ENCODE measurements around the gene RTCA. TPM values are rescaled to one million over a fixed set of nuclear protein-coding genes. Genes with fewer than 3 reads are reported as not detected.
"Not testable (repeated sequence)": the region's sequence is repeated elsewhere in the genome, so short reads cannot be mapped to it uniquely, and the experiment has no call there.

The RTCA gene
- total and polyA plus RNA-seq, 7 donors, result 24.0 to 56.6 (median 33.2) TPM

DNA sequence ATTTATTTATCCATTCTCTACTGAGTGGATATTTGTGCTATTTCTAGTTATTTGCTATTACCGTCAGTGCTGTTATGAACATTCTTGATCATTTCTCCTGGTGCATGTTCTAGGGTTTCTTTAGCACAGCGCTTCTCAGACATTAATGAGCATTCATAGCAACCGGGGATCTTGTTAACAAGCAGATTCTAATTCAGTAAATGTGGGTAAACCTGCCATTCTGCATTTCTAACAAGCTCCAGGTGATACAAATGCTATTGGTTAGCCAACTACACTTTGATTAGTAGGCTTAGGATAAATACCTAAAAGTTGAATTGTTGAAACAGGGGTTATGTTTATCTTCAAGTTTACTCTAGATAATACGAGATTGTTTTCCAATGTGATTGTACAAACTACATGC, 13.1 kb upstream of the RTCA start:
- Histone ChIP-seq H3K4me3 (no peak overlapping the region), H3K27me3 (ENCODE audit: insufficient read depth in 3 of 3, low read length in 2 of 3) (no peaks in the 10 kb centered on the region), H3K4me1 (peaks cover 14% of the 10 kb centered on the region), H3K27ac (no peak overlapping the region), H3K9me3 (no peaks in the 10 kb centered on the region), H3K36me3 (ENCODE audit: insufficient read depth in 1 of 2, low read depth in 1 of 2) (peaks cover 0 to 7% of the 10 kb centered on the region in 2 donors)
- no peak for DNase-seq
- intact Hi-C loops (cut with DNase I), result no loop called here
- no peak for ATAC-seq
- TF ChIP-seq, protein P1, sequence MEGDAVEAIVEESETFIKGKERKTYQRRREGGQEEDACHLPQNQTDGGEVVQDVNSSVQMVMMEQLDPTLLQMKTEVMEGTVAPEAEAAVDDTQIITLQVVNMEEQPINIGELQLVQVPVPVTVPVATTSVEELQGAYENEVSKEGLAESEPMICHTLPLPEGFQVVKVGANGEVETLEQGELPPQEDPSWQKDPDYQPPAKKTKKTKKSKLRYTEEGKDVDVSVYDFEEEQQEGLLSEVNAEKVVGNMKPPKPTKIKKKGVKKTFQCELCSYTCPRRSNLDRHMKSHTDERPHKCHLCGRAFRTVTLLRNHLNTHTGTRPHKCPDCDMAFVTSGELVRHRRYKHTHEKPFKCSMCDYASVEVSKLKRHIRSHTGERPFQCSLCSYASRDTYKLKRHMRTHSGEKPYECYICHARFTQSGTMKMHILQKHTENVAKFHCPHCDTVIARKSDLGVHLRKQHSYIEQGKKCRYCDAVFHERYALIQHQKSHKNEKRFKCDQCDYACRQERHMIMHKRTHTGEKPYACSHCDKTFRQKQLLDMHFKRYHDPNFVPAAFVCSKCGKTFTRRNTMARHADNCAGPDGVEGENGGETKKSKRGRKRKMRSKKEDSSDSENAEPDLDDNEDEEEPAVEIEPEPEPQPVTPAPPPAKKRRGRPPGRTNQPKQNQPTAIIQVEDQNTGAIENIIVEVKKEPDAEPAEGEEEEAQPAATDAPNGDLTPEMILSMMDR (IDR thresholded peaks at IDR 0.05), result no peak
- WGBS, 3 donors, result 76 to 91% (median 80%) methylated on average over 4 of the region's 4 CpGs

DNA sequence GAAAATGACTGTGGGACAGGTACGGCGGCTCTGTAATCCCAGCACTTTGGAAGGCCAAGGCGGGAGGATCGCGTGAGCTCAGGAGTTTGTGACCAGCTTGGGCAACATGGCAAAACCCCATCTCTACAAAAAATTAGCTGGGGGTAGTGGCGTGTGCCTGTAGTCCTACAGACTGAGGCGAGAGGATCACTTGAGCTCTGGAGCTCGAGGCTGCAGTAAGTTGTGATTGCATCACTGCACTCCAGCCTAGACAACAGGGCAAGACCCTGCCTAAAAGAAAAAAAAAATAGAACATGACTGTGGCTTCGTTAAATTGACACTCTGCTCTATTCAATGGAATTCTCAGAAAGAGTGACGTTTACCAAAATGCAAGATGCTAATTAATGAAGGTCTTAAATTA, 12.5 kb upstream of the RTCA start:
- 62 to 70% (median 65%) methylated on average over 10 of the region's 10 CpGs for WGBS, 3 donors
- DNase-seq (no peak), ATAC-seq (no peak)
- Histone ChIP-seq H3K4me1 (peaks cover 12% of the 10 kb centered on the region), H3K27me3 (ENCODE audit: insufficient read depth in 3 of 3, low read length in 2 of 3) (no peaks in the 10 kb centered on the region), H3K36me3 (ENCODE audit: insufficient read depth in 1 of 2, low read depth in 1 of 2) (peaks cover 0 to under 1% of the 10 kb centered on the region in 2 donors), H3K27ac (no peak overlapping the region), H3K9me3 (no peaks in the 10 kb centered on the region), H3K4me3 (no peak overlapping the region)
- TF ChIP-seq, protein P1 (IDR thresholded peaks at IDR 0.05), result no peak
- intact Hi-C loops (cut with DNase I), result no loop called here

DNA sequence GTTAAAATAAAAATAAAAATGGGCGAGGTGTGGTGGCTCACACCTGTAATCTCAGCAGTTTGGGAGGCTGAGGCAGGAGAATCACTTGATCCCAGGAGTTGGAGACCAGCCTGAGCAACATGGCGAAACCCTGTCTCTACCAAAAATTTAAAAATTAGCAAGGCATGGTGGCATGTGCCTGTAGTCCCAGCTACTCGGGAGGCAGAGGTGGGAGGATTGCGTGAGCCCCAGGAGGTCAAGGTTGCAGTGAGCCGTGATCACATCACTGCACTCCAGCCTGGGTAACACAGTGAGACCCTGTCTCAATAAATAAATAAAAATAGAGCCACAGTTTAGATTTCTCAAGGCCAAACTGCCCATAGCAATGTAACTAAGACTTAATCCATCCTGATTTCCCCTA, 9.7 kb upstream of the RTCA start:
- H3K27me3 ChIP-seq (ENCODE audit: insufficient read depth in 3 of 3, low read length in 2 of 3); H3K9me3 ChIP-seq; ATAC-seq; H3K36me3 ChIP-seq (ENCODE audit: insufficient read depth in 1 of 2, low read depth in 1 of 2); H3K4me1 ChIP-seq; intact Hi-C loops (cut with DNase I); H3K4me3 ChIP-seq; DNase-seq; H3K27ac ChIP-seq: not testable (repeated sequence)
- WGBS, 3 donors, result 87 to 91% (median 90%) methylated on average over 5 of the region's 5 CpGs

DNA sequence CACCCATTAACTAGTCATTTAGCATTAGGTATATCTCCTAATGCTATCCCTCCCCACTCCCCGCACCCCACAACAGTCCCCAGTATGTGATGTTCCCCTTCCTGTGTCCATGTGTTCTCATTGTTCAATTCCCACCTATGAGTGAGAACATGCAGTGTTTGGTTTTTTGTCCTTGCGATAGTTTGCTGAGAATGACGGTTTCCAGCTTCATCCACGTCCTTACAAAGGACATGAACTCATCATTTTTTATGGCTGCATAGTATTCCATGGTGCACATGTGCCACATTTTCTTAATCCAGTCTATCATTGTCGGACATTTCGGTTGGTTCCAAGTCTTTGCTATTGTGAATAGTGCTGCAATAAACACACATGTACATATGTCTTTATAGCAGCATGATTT, 7.6 kb upstream of the RTCA start:
- intact Hi-C loops (cut with DNase I); H3K4me1 ChIP-seq; H3K36me3 ChIP-seq (ENCODE audit: insufficient read depth in 1 of 2, low read depth in 1 of 2); H3K27ac ChIP-seq; H3K9me3 ChIP-seq; H3K4me3 ChIP-seq; H3K27me3 ChIP-seq (ENCODE audit: insufficient read depth in 3 of 3, low read length in 2 of 3); ATAC-seq; DNase-seq: not testable (repeated sequence)
- WGBS, 3 donors, result 85 to 95% (median 88%) methylated on average over 6 of the region's 6 CpGs

DNA sequence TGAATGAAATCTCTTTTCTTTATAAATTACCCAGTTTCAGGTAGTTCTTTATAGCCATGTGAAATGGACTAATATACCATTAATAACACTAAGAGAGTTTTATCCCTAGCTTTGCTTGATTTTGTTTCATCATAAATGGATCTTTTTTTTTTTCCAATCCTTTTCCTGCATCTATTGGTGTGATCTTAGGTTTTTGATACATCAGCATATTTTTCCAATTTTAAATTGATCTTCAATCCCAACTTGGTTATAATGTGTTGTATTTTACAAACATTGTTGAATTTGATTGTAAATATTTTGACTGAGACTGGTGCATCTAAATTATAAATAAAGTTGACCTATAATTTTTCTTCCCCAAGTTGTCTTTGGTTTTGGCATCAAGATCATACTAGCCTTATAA, 4.3 kb upstream of the RTCA start:
- H3K4me3 ChIP-seq, result no peak overlapping the region
- H3K27ac ChIP-seq, result no peak overlapping the region
- no peaks in the 10 kb centered on the region for H3K27me3 ChIP-seq (ENCODE audit: insufficient read depth in 3 of 3, low read length in 2 of 3)
- DNase-seq (no peak), ATAC-seq (no peak)
- intact Hi-C loops (cut with DNase I), result loop anchor here in 1 of 2 donors (10.0 kb wide), 1 partner anchor 193 kb away; no protein-coding TSS in a partner anchor
- peaks cover 4 to 7% of the 10 kb centered on the region in 2 donors for H3K36me3 ChIP-seq (ENCODE audit: insufficient read depth in 1 of 2, low read depth in 1 of 2)
- H3K9me3 ChIP-seq, result no peaks in the 10 kb centered on the region
- TF ChIP-seq, protein P1 (IDR thresholded peaks at IDR 0.05), result no peak
- H3K4me1 ChIP-seq, result no peaks in the 10 kb centered on the region

DNA sequence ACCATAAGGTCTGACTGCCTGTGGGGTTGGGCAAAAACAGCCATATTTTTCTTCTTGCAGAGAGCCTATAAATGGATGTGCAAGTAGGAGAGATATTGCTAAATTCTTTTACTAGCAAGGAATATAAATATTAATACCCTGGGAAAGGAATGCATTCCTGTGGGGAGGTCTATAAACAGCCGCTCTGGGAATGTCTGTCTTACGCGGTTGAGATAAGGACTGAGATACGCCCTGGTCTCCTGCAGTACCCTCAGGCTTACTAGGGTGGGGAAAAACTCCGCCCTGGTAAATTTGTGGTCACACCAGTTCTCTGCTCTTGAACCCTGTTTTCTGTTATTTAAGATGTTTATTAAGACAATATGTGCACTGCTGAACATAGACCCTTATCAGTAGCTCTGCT, 1.9 kb upstream of the RTCA start:
- not testable (repeated sequence) for ATAC-seq
- 92 to 96% (median 93%) methylated on average over 5 of the region's 5 CpGs for WGBS, 3 donors

More for the DNA sequence above, 1.9 kb upstream of the RTCA start:
- not testable (repeated sequence) for H3K4me3 ChIP-seq; DNase-seq; H3K27me3 ChIP-seq (ENCODE audit: insufficient read depth in 3 of 3, low read length in 2 of 3); H3K27ac ChIP-seq; H3K9me3 ChIP-seq
- Histone ChIP-seq H3K4me1 (peaks cover 11% of the 10 kb centered on the region), H3K36me3 (ENCODE audit: insufficient read depth in 1 of 2, low read depth in 1 of 2) (peaks cover 4 to 24% of the 10 kb centered on the region in 2 donors)
- intact Hi-C loops (cut with DNase I), result loop anchor here in 1 of 2 donors (10.0 kb wide), 1 partner anchor 191 kb away; no protein-coding TSS in a partner anchor
